DMS153 (cell line): ENCODE measurements around the gene CENPB.

Experiments
- DNase-seq: peaks from one replicate; lab custom pipeline; 2025; lab: John Stamatoyannopoulos, UW

CENPB gene

GRCh38 chr20:3766422-3767109, 20.0 kb downstream of the CENPB start:
- no peak for DNase-seq

- no peak for DNase-seq
Observed at GRCh38 chr20:3765171-3765882, 21.2 kb downstream of the CENPB start.

- no peak for DNase-seq
Observed at GRCh38 chr20:3764659-3765058, 21.9 kb downstream of the CENPB start.

GRCh38 chr20:3763671-3764601, 22.6 kb downstream of the CENPB start:
- no peak for DNase-seq

- DNase-seq: no peak
Observed at GRCh38 chr20:3760655-3761348, 25.7 kb downstream of the CENPB start.

- DNase-seq: no peak
Observed at GRCh38 chr20:3759884-3760283, 26.7 kb downstream of the CENPB start.

- no peak for DNase-seq
Observed at GRCh38 chr20:3759316-3759823, 27.2 kb downstream of the CENPB start.

GRCh38 chr20:3758566-3758965, 28.0 kb downstream of the CENPB start:
- DNase-seq: no peak

- DNase-seq: no peak
Observed at GRCh38 chr20:3757268-3757667, 29.3 kb downstream of the CENPB start.

- no peak for DNase-seq
Observed at GRCh38 chr20:3755814-3756480, 30.6 kb downstream of the CENPB start.

GRCh38 chr20:3755269-3755668, 31.3 kb downstream of the CENPB start:
- no peak for DNase-seq

GRCh38 chr20:3754276-3754630, 32.3 kb downstream of the CENPB start:
- DNase-seq: no peak

GRCh38 chr20:3753501-3754275, 32.9 kb downstream of the CENPB start:
- no peak for DNase-seq

- DNase-seq: no peak
Observed at GRCh38 chr20:3753098-3753497, 33.4 kb downstream of the CENPB start.

GRCh38 chr20:3752386-3752759, 34.2 kb downstream of the CENPB start:
- no peak for DNase-seq

- peak; percentile 58 for DNase-seq
Observed at GRCh38 chr20:3751675-3752385, 34.7 kb downstream of the CENPB start.

GRCh38 chr20:3751305-3751674, 35.2 kb downstream of the CENPB start:
- DNase-seq: no peak

- peak; percentile 32 for DNase-seq
Observed at GRCh38 chr20:3749689-3750531, 36.6 kb downstream of the CENPB start.

GRCh38 chr20:3749087-3749688, 37.4 kb downstream of the CENPB start:
- DNase-seq: no peak
